Measurements from ENCODE around the gene CCDC154.

Gene CCDC154

GRCh38 chr16:1394367-1394951 lies 49.9 kb downstream of the CCDC154 start:
- H3K27ac ChIP-seq: no peak overlapping the region
- TF ChIP-seq, protein P1, sequence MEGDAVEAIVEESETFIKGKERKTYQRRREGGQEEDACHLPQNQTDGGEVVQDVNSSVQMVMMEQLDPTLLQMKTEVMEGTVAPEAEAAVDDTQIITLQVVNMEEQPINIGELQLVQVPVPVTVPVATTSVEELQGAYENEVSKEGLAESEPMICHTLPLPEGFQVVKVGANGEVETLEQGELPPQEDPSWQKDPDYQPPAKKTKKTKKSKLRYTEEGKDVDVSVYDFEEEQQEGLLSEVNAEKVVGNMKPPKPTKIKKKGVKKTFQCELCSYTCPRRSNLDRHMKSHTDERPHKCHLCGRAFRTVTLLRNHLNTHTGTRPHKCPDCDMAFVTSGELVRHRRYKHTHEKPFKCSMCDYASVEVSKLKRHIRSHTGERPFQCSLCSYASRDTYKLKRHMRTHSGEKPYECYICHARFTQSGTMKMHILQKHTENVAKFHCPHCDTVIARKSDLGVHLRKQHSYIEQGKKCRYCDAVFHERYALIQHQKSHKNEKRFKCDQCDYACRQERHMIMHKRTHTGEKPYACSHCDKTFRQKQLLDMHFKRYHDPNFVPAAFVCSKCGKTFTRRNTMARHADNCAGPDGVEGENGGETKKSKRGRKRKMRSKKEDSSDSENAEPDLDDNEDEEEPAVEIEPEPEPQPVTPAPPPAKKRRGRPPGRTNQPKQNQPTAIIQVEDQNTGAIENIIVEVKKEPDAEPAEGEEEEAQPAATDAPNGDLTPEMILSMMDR (conservative IDR thresholded peaks at IDR 0.05; ENCODE audit: low read depth): no peak
- CTCF ChIA-PET: no interaction called here
- no peak for DNase-seq (ENCODE audit: low spot score)
- POLR2A ChIA-PET (ENCODE audit: low non-redundant PET): no interaction called here

DNA sequence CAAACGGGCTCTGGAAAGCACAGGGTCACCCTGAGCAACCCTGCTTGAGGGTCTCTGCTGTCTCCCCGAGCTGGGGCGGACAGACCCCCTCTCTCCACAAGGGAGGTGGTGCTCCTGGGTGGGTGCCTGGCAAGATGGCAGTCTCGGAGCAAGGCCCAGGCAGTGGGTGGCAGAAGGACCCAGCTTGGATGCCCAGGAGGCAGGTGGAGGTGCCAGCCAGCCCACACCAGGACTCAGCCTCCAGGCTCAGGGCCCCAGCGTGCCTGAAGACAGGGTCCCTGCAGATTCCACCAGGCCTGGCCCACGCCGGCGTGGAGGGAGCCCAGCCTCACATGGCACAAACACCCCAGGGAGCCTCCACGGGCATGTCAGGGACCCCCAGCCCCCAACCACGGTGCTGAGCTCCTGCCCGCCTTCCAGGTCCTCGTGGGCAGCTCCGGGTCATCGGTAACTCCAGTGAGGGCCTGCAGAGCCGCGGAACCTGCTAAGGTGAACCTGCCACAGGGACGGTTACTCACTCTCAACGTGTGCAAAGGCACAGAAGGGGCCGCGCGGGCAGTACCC lies 50.7 kb downstream of the CCDC154 start:
- POLR2A ChIA-PET (ENCODE audit: low non-redundant PET): no interaction called here
- no peak for DNase-seq (ENCODE audit: low spot score)
- H3K27ac ChIP-seq: no peak overlapping the region
- CTCF ChIA-PET: no interaction called here
- TF ChIP-seq, protein P1 (conservative IDR thresholded peaks at IDR 0.05; ENCODE audit: low read depth): no peak

DNA sequence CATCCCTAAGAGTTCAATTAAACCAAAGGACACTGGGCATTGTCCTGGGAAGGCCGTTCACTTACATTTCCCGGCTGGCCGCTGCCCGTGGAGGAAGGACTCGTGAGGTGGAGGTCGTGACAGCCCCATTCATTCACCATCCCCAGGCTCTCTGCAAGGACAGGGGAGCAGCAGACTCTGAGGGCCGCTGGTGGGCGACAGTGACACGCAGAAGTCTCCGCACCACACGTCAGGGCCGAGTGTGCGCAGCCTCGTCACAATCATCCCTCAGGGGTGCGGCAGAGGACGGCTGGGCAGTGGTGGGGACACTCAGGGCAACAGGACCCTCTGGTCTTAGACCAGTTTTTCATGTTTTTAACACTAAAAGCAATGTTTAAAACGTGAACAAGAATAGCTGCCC lies 51.5 kb downstream of the CCDC154 start:
- TF ChIP-seq, protein P1 (conservative IDR thresholded peaks at IDR 0.05; ENCODE audit: low read depth): no peak
- DNase-seq (ENCODE audit: low spot score): no peak
- H3K27ac ChIP-seq: no peak overlapping the region
- ChIA-PET CTCF (no interaction called here), POLR2A (ENCODE audit: low non-redundant PET) (no interaction called here)

DNA sequence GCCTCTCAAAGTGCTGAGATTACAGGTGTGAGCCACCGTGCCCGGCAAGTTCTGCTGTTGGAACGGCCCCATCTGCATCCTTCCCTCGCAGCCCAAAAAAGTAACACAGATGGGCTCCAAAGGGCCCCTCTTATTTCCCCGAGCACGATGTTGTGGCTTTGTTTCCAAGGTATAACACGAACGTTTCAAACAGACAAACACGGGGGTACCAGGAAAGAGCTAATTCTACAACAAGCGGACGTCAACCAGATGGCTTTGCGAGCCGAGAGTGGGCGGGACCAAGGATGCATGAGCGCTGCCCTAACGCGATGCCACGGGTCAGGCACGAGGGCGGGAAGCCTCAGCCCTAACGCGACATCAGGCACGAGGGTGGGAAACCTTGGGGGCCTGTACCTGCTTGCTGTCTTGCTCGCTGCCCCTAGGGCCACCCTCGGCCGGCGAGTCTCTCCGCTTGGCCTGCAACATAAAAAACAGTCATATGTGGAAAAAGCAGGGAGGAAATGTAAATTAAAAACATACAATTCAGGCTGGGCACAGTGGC lies 54.0 kb downstream of the CCDC154 start:
- POLR2A ChIA-PET (ENCODE audit: low non-redundant PET): no interaction called here
- no peak overlapping the region for H3K27ac ChIP-seq
- CTCF ChIA-PET: no interaction called here
- DNase-seq (ENCODE audit: low spot score): no peak
- TF ChIP-seq, protein P1 (conservative IDR thresholded peaks at IDR 0.05; ENCODE audit: low read depth): no peak

DNA sequence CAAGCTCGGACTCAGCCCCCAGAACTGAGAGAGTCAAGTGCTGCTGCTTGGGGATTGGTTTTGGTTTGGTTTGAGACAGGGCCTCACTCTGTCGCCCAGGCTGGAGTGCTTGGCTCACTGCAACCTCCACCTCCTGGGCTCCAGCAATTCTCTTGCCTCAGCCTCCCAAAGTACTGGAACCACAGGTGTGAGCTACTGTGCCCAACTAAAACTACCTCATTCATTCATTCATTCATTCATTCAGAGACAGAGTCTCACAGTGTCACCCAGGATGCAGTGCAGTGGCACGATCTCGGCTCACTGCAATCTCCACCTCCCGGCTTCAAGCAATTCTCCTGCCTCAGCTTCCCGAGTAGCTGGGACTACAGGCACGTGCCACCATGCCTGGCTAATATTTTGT lies 54.6 kb downstream of the CCDC154 start:
- CTCF ChIA-PET: no interaction called here
- POLR2A ChIA-PET (ENCODE audit: low non-redundant PET): no interaction called here
- TF ChIP-seq, protein P1 (conservative IDR thresholded peaks at IDR 0.05; ENCODE audit: low read depth): no peak

DNA sequence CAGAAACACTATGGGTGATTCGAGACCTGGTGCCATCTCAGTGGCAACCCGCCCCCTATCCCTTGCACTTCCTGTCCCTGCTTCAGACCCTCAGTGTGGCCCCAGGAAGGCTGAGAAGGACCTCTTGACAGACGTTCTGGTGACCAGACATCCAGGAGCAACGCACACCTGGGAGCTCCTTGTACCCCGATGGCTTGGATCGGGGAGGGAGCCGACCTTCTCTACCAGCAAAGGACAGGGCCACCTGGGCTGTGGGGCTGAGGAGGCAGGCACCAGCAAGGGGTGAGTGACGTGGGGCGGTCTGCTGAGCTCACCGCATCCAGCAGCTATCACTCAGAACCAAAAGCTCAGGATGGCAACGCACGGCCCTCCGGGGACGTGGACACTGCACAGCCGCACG lies 57.0 kb downstream of the CCDC154 start:
- POLR2A ChIA-PET (ENCODE audit: low non-redundant PET): no interaction called here
- no peak overlapping the region for H3K27ac ChIP-seq
- CTCF ChIA-PET: interaction anchor here (0.6 to 2.3 kb wide), 2 partner anchors 9 to 24 kb away, joined by 3 to 7 read pairs; no protein-coding TSS in a partner anchor
- DNase-seq (ENCODE audit: low spot score): no peak
- TF ChIP-seq, protein P1 (conservative IDR thresholded peaks at IDR 0.05; ENCODE audit: low read depth): no peak

More for the DNA sequence above, 54.6 kb downstream of the CCDC154 start:
- H3K27ac ChIP-seq: no peak overlapping the region
- DNase-seq (ENCODE audit: low spot score): no peak

Data from RWPE1 (cell line).